HG03095 (cell line): ENCODE measurements around the gene SELL.
"Not testable (repeated sequence)": the region's sequence is repeated elsewhere in the genome, so short reads cannot be mapped to it uniquely, and the experiment has no call there.

Source experiments
- ATAC-seq: cut with Tn5 transposase; IDR thresholded peaks from one replicate; pipeline ENCODE4 v1.9.1; 2021; ENCODE audit warnings: moderate library complexity; ENCODE audit not compliant: unreplicated experiment

SELL gene

DNA sequence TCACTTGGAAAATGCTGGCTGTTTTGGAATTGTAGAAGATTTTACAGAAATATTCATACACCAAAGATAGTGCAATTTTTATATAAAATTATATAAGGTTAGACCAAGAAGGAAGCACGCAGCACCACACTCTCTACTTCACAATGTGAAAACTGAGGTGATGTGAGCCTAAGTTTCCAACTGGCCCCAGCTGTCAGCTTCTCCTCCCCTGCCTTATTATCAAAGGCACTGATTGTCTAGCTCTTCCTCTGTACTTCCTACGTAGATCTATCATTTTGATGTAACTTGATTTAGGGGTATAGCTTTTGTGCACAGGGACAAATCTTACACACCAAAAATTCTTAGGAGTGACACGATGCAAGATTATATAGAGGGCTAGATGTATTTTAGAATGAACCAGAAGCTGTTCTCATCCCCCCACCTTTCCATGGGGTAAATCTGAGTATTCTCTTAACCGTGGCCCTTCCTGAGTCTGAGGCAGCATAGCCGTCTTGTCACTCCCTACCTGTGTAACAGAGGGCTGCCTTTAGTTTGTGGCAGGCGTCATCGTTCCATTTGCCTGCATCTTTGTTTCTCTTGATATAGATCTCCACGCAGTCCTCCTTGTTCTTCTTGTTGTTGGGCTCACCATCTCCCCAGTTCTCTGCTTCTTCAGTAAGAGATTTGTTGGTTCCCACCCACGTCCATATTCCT, 3.4 kb downstream of the SELL start:
- ATAC-seq, result no peak

DNA sequence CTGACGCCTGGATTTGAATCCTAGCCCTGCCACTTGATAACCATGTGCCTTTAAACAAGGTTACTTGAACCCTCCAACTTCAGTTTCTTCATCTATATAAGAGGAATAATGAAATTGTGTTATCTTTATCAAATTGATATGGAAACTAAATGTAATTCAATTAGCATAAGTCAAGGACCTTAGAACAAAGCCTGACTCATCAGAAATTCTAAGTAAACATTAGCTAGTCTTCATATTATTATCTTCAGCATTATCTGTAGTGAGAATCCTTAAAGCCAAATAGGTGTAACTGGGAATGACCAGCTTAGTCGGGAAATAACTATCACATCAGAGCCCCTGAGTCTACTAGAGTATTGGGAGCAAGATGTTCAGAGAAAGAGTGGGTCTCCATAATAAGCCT, 6.6 kb downstream of the SELL start:
- no peak for ATAC-seq

DNA sequence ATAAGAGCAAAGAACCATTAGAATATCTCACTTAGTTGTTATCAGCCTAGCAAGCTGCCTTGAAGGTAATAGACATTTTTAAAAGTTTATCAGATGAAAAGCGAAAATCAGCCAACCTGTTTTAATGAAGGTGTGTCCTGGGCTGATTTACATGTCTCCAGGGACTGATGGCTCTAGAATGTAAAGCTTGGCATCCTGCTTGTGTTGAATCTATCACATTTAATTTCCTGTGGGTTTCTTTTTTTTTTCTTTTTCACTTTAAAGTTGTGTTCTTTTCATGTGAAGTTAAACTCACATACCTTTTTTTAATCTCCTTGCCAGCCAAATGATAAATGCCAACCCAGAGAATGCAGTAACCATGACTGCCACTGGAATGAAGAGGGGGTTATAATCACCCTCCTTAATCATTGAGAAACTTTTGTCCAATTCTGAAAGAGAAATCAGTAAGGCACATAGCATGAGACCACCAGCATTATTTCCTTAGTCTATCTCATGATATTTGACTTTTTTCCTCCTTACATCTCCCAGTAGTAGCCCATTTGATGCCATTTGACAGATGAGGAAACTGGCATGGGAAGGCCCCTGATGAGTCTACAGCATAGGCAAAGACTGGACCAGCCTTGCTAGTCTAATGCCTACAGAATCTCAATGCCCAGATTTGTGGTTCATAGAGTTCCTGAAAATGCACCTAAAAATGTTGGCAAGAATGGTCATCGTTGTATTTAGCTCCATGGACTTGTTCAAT, 10.0 kb downstream of the SELL start:
- ATAC-seq, result no peak

- ATAC-seq, result no peak
These were observed 11.7 kb downstream of the SELL start for GRCh38 chr1:169699707-169700106.

GRCh38 chr1:169698976-169699375, 12.4 kb downstream of the SELL start:
- ATAC-seq, result no peak

GRCh38 chr1:169697755-169698154, 13.7 kb downstream of the SELL start:
- peak; percentile 47 for ATAC-seq

- no peak for ATAC-seq
These were observed 14.9 kb downstream of the SELL start for GRCh38 chr1:169696273-169697100.

DNA sequence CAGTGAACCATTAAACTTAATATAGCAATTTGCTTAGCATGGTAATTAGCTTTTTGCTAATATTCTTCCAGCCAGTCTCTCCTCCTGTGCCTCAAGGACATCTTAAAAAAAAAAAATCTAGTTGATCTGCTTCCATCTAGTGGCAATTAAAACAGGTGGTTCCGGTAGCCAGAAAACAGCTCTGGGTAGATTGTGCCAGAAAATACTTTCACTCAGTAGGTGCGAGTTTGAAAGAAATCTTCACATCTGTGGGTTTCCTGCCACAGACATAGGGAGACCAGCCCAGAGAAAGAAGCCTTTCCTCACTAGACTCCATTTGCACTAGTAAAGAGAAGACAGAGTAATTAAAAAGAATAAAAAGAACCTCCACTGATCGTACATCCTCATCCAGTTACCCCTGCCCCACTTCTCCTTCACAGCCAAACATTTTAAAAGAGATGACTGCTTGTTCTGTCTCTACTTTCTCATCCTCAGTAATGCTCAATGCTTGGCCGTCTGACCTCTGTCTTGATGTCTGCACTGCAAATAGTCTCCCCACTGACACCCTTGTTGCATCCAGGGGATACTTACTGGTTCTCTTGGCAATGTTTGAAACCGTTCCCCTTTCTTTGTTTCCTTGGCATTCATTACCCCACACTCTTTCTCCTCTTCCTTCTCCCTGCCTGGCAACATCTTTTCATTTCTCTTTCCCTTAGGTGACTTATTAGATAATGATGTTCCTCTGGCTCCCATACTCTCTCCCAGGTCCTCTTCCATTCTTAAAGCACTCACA, 16.9 kb downstream of the SELL start:
- ATAC-seq, result peak; percentile 29

DNA sequence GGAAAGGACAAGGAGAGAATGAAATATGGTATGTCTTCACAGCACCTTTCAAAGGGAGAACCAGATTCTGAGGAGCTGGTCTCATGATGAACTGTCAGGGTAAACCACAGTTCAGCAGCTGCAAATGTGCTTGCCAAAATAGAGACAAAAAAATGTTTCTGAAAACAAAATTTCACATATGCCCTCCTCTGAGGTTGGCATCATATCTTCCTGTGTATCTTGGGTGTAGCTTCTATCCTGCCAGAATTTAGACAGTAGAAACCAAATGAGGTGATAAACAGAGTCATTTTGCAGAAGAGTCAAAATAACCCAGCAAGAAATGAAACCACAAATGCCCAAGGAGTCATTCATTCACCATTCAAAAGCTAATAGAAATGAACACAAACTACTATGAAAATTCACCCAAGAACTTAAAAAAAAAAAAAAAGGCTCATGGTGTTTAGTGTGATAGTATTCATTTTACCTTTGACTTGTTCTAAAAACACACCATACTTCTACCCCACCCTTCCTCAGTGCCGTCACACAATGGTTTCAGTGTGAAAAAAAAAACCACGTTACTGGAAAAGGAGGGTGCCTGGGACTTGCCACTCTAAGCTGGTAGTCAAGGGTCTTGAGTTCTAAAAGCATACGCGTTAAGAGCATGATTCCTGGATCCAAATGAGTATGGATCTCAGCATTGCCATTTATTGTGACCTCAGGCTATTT, 18.5 kb downstream of the SELL start:
- ATAC-seq, result no peak

DNA sequence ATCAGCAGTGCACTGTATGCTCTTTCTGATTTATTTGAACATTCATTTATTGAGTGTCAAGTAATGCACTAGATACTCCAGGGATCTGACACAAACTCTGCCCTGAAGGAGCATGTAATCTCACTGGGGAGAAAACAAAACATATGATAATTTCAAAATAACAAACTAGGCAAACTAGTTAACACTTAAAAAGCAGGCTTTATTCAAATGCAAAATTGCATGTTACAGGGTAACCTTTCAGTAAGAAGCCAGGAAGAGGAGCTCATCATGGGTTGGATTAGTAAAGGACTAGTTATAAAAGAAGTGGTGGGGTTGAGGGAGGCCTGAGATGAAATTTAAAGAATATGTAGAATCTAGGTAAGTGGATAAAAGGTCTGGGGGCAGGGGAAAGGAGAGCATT, 20.9 kb downstream of the SELL start:
- no peak for ATAC-seq

DNA sequence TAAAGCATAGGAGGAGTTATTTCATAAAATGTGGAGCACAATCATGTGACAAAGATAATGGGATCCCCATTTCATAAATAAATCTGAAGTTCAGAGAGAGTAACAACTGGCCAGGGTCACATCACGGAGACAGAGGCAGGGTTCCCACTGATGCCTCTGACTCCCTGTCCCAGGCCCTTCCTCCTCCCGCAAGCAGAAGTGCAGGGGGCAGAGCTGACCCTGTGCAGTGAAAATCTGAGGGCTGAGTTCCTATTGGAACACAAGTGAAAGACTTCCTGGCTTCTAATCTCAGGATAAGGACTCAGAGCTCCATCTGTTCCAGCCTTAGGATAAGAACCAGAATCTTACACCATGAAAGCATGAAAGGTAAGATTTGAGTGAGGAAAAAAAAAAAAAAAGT, 22.0 kb downstream of the SELL start:
- ATAC-seq, result no peak

DNA sequence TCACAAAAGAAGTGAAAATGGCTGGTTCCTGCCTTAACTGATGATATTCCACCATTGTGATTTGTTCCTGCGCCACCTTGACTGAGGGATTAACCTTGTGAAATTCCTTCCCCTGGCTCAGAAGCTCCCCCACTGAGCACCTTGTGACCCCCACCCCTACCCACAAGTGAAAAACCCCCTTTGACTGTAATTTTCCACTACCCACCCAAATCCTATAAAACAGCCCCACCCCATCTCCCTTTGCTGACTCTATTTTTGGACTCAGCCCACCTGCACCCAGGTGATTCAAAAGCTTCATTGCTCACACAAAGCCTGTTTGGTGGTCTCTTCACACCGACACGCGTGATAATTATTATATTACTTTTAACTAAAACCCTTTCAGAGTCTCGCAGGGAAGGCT, 23.0 kb downstream of the SELL start:
- not testable (repeated sequence) for ATAC-seq

DNA sequence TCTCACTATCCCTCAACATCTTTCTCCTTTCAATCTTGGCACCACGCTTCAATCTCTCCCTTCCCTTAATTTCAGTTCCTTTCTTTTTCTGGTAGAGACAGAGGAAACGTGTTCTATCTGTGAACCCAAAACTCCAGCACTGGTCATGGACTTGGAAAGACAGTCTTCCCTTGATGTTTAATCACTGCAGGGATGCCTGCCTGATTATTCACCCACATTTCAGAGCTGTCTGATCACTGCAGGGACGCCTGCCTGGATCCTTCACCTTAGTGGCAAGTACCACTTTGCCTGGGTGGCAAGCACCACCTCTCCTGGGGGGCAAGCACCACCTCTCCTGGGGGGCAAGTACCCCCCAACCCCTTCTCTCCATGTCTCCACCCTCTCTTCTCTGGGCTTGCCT, 27.8 kb downstream of the SELL start:
- no peak for ATAC-seq

- not testable (repeated sequence) for ATAC-seq
These were observed 28.3 kb downstream of the SELL start for GRCh38 chr1:169683168-169683567.

DNA sequence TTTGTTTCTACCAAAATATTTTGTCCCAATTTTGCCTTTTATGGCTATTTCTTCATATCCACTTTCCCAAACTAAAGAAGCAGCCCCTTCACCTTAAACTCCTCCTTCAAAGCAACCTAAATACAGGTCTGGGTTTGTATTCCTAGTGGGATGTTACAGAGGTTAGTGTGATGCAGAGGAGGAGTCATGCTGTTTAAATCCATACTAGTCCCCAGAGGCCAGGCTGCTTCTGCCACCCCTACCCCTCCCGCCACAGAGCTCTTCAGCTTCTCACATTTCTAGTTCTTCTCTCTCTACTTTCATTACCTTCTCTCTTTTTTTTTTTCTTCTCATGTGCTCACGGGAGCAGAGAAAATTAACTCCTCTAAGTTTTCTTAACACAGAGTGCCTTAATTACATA, 29.3 kb downstream of the SELL start:
- no peak for ATAC-seq

DNA sequence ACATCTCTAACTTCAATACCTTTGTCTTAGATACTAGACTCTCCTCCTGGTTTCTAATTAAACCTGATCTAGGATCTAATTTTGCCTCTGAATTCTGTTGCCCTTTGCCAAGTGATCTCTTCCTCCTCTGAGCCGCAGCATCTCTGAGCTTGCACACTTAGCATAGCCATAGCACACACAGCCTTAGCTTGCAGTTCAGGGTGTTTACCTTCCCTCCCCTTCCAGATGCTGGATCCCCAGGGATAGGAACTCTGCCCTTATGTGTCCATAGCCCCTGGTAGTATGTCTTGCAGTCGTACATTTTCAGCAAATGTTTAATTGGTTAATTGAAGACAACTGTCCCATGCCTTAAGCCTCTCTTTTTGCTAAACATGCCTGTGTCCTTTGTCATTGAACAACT, 30.3 kb downstream of the SELL start:
- peak; percentile 12 for ATAC-seq

DNA sequence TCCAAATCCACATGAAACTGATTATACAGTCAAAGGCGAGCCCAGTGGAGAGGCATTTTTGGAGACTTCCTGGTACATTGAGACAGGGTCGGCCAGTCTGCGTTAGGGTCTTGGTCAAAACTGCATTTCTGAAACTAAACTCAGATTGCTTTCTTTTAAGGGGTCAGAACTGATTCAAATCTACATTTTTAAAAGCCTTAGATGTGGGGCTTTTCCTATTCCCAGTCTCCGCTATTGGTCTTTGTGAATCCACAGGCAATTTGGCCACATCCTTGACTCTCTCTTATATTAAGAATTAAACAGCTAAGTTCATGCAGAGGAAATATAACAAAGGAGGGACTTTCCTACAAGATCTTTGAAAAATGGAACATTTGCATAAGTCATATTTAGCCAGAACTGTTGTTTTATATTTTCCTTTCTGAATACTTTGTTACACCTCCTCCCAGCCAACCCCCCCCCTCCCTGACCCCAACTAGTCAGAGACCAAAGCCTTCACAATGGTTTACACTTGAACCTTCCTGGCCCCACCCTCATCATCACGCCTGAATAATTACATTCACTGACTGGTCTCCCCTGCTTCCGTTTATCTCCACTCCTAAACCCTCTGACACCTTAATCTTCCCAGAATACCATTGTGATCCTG, 30.9 kb downstream of the SELL start:
- peak; percentile 57 for ATAC-seq

DNA sequence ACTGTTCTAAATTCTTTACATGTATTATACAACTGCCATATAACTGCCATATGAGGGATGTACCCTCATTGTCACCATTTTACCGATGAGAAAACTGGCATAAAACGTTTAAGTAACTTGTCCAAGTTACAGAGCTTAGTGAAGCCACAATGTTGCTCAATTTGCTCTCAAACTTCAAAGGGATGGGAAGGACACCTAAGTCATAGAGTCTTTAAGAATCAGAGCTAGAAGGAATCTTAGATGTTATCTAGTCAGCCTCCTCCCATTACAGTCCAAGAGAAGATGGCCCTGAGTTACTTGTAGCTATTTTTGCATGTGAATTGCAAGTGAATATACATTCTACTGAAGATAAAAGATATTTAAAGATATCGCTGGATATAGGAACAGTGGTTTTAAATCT, 31.7 kb downstream of the SELL start:
- no peak for ATAC-seq

DNA sequence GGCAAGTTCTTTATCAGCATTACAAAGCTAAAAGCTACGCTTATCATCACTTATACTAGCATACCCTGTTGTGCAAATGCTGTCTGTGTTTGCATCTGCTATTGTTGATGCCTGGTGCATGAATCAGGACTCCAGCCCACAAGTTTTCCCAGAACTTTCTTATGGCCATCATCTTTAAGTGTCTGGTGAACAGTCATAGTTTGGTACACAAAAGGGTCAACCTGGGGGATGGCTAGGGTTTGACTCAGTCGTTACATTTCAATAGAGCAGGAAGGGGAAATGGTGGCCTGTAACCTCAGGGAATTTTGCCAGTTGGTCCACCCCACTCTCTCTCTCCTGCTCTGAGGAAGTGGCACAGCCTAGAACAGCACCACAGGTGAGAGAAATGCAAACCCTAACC, 35.4 kb downstream of the SELL start:
- no peak for ATAC-seq

DNA sequence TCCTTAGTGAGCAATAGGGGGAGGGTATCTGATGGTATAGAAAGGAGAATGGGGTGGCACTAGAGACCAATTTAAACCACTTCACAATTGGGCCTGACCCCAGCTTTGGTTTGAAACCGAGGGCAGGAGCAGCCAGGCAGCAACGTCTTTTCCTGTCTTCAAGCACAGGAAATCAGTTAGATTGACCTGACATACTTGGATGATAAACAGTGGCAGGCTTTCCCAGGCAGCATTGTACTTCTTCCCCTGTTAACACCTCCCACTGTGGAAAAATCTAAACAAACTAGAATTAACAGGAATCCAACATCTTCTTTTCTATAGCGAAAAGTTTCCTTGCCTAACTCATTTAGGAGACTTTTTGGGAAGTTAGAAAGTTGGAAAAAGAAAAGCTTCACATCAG, 40.6 kb downstream of the SELL start:
- ATAC-seq, result no peak
